Fibroblast of pulmonary artery (primary cell): ENCODE measurements around the gene NTM.
A peak's percentile ranks its signal among the peaks of the same experiment; 100 is the strongest.

Source experiments
- DNase-seq: peaks from one replicate; pipeline ENCODE4 v3.0.0-alpha.2; 2010; ENCODE audit warnings: low read depth
- H3K4me3 ChIP-seq: replicated peaks from 2 replicates; pipeline ENCODE4 v1.5.1; 2011; ENCODE audit warnings: low read depth, mild to moderate bottlenecking, control low read depth, low read length, moderate library complexity
- TF ChIP-seq, protein P1 (sequence below): IDR thresholded peaks from 2 replicates; pipeline ENCODE4 v1.5.1; 2011; ENCODE audit warnings: mild to moderate bottlenecking, control low read depth, low read length, inconsistent platforms; ENCODE audit errors: missing control alignments

The NTM gene

DNA sequence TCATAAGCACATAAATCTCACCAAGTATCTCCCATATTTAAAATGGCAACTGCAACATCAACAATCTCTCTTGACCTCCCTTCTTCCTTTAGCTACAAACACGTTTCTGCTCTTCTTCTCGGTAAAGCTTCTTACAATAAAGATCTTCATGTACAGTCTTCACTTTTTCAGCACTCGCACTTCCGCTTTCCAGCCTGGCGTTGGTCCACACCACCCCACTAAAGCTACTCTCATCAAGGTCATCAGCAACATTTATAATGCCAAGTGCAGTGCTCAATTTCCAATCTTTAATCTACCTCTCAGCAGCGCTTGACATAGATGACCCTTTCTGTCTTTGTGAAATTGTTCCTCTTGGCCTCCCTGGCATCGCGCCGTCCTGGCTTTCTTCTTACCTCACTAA is 33.6 kb downstream of the NTM start:
- TF ChIP-seq, protein P1, sequence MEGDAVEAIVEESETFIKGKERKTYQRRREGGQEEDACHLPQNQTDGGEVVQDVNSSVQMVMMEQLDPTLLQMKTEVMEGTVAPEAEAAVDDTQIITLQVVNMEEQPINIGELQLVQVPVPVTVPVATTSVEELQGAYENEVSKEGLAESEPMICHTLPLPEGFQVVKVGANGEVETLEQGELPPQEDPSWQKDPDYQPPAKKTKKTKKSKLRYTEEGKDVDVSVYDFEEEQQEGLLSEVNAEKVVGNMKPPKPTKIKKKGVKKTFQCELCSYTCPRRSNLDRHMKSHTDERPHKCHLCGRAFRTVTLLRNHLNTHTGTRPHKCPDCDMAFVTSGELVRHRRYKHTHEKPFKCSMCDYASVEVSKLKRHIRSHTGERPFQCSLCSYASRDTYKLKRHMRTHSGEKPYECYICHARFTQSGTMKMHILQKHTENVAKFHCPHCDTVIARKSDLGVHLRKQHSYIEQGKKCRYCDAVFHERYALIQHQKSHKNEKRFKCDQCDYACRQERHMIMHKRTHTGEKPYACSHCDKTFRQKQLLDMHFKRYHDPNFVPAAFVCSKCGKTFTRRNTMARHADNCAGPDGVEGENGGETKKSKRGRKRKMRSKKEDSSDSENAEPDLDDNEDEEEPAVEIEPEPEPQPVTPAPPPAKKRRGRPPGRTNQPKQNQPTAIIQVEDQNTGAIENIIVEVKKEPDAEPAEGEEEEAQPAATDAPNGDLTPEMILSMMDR, result no peak
- DNase-seq, result no peak
- no peak overlapping the region for H3K4me3 ChIP-seq

DNA sequence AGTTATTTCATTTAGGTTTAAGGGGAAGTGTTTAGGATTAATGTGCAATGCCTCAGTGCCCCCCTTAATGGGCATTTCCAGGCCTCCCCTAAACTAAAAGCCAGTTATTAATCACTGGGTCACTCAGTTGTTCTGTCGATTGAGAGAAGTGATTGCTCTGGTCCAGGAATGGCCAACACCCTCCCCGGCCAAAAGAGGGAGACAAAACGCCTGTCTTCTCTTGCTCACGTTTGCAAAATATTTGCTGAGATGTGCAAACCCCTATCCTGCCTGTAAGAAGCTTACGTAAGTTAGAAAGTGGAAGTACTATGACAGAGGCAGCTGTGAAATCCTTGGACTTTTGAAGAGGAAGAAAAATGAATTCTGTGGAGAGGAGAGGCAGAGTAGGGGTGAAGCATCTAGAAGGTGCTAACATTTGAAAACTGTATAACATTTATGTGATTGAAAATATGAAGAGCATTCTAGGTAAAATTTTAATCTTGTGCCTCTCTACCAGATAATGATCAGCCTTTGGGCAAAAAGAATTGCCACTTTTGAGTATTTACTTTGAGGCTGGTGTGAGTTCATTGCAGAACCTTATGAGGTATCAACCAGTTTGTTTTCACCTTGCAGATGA is 37.7 kb downstream of the NTM start:
- DNase-seq, result peak; percentile 10
- TF ChIP-seq, protein P1, result peak; percentile 16
- no peak overlapping the region for H3K4me3 ChIP-seq

DNA sequence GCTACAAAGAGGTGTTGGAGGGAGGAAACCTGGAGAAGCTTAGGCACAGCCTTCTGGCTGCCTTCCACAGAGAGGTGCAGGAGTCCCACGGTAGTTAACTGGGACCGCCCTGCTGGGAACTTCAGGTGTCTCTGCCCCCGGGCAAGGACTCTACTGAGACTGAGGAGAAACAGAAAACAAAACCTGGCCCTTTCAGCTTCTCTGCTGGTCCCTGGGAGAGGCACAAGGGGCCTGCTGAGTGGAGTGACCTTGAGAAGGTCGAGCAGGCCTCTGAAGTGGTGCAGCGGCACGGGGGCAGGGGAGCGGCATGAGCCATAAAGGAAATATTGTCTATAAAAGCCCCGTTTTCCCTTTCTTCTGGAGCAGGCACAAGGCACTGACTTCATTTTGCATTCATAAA is 38.9 kb downstream of the NTM start:
- TF ChIP-seq, protein P1, result no peak
- H3K4me3 ChIP-seq, result no peak overlapping the region
- DNase-seq, result no peak

DNA sequence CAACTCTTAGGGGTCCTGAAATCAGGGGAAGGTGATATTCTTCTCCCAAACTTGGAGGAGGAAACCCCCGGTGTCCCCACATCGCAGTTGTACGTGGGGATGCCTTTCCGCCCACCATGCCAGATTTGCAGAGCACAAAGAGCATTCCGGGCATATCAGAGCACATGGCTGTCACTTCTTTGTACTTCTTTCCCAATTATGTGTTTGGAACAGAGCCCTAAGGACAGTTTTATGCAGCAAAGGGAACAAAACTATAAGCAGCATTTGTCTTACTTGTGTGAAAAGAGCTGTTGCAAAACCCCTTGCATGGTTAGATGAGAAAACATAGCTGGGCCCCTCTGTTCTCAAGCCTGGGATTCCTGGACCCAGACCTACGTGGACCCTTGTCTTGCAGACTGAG is 41.2 kb downstream of the NTM start:
- TF ChIP-seq, protein P1, result no peak
- no peak for DNase-seq
- H3K4me3 ChIP-seq, result no peak overlapping the region

DNA sequence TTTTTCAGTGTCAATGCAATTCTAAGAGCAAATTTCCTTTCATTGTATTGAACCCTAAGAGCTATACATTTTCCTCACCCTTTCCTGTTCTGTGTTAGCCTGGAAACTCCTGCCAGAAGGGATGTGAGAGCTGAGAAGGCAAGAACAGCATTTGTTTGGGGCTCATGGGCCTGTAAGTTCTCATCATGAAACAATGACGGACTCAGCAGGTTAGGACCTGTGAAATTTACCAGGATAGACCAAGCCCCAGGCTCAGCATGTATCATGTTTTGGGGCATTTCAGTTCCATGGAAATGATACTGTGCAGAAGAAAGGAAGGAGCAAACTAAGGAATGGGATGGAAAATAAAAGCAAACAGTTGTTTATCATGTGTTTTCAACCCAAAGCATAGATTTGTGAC is 41.6 kb downstream of the NTM start:
- no peak for DNase-seq
- TF ChIP-seq, protein P1, result no peak
- H3K4me3 ChIP-seq, result no peak overlapping the region

DNA sequence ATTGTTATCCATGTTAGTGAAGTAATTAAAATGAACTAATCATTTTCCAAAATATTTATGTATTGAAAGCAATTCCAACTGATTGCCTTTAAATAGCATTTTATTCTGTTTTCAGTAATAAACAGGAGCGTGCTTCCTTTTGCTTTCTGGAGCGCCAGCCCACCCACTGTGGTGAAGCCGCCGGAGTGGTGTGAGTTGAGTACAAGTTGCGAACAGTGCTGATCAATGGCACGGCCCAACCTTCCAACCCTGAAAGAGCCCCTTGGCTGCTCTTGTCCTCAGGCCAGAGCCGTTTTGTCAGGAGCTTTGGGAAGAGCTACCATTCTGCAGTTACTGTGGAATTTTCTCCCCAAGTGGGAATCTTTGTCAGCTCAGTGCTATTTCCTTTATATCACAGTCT is 42.8 kb downstream of the NTM start:
- no peak for DNase-seq
- TF ChIP-seq, protein P1, result no peak
- H3K4me3 ChIP-seq, result no peak overlapping the region

DNA sequence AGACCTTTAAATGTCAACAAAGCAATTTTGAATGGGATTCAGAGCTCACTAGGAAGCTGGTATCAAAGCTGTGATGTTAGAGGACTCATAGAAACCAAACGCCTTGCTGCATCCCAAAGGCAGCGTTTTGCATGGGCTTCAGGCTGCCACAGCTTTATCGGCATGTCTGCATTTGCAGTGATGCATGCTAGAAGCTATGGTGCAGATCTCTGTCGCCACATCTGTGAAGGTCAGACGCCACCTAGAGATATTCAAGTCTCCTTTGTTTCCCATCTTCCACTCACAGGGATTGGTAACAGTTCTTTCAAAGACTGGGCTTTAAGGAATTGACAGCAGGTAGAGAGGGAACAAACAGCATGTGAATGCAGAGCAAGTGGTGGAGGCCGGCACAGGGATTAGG is 47.8 kb downstream of the NTM start:
- no peak for DNase-seq
- TF ChIP-seq, protein P1, result no peak
- H3K4me3 ChIP-seq, result no peak overlapping the region
